A549 (cell line): Measurements from ENCODE around the gene TLNRD1. TPM values are rescaled to one million over a fixed set of nuclear protein-coding genes. Genes with fewer than 3 reads are reported as not detected.

Experiments
- ATAC-seq, 2 experiments: fragments of 200-7000 bp in 1 of 2; fragments of >200 bp in 1 of 2; cut with Nextera tagmentation in 1 of 2; cut with Tn5 transposase in 1 of 2; 3 replicates each; pipeline versions ENCODE4 v1.8.0 to v1.9.1; 2018 to 2020; ENCODE audit warnings: mild to moderate bottlenecking in 1 of 2, moderate library complexity in 1 of 2
- CTCF ChIA-PET: fragments of 300-600 bp; sonication (Branson Sonifier 250); formaldehyde crosslinking; extraction: SDS; loops from one replicate; lab custom pipeline; 2021; ENCODE audit warnings: antibody characterized with exemption, inconsistent platforms; lab: Yijun Ruan, JAX
- POLR2A ChIA-PET: fragments of 350-600 bp; formaldehyde crosslinking; extraction: SDS; loops from one replicate; lab custom pipeline; 2021; ENCODE audit warnings: antibody characterized with exemption, inconsistent platforms; lab: Yijun Ruan, JAX
- DNase-seq, 2 experiments: peaks; one replicate each; pipeline versions ENCODE4 v3.0.0 to v3.0.0-alpha.2; 2011 to 2016; ENCODE audit warnings: low read depth in 1 of 2, low spot score in 1 of 2
- FAIRE-seq: peaks from 2 replicates; lab custom pipeline; 2011; peaks lifted over from hg19 to GRCh38; lab: Jason Lieb, UNC
- H3K27ac ChIP-seq, 2 experiments: fragments of >200 bp; sonication (Bioruptor Twin); formaldehyde crosslinking; 3 replicates each; pipeline ENCODE4 v1.5.1; 2016 to 2017
- H3K4me1 ChIP-seq: fragments of >200 bp; sonication (Bioruptor Twin); formaldehyde crosslinking; 3 replicates; pipeline ENCODE4 v1.6.1; 2016
- H3K4me2 ChIP-seq: fragments of >200 bp; sonication (Bioruptor Twin); formaldehyde crosslinking; 3 replicates; pipeline ENCODE4 v1.6.1; 2016
- H3K4me3 ChIP-seq: fragments of >200 bp; sonication (Bioruptor Twin); formaldehyde crosslinking; 3 replicates; pipeline ENCODE4 v1.5.1; 2016
- H3K9me3 ChIP-seq: fragments of >200 bp; sonication (Bioruptor Twin); formaldehyde crosslinking; 3 replicates; pipeline ENCODE4 v1.6.1; 2016
- BCL3 ChIP-seq: fragments of >200 bp; sonication (Bioruptor Twin); formaldehyde crosslinking; IDR thresholded peaks from 3 replicates; pipeline ENCODE4 v1.6.1; 2016
- BHLHE40 ChIP-seq: IDR thresholded peaks from 2 replicates; pipeline ENCODE4 v1.6.1; 2012; ENCODE audit warnings: low read depth, low read length, inconsistent platforms
- CHD4 ChIP-seq: fragments of 200-600 bp; sonication (generic); IDR thresholded peaks from 2 replicates; pipeline ENCODE4 v1.6.1; 2016; ENCODE audit warnings: antibody characterized with exemption, mild to moderate bottlenecking, borderline replicate concordance
- FOXS1 ChIP-seq: fragments of 250-450 bp; sonication (Bioruptor Pico); IDR thresholded peaks from 2 replicates; pipeline ENCODE4 v1.5.0; 2020; ENCODE audit warnings: mild to moderate bottlenecking, moderate library complexity
- HDAC2 ChIP-seq: fragments of 200-600 bp; sonication (generic); IDR thresholded peaks from 2 replicates; pipeline ENCODE4 v1.6.1; 2016
- HOXB13 ChIP-seq: fragments of 250-450 bp; sonication (Bioruptor Pico); IDR thresholded peaks from 2 replicates; pipeline ENCODE4 v1.5.0; 2020; ENCODE audit warnings: low read depth, mild to moderate bottlenecking, moderate library complexity
- JUN ChIP-seq, 2 experiments: fragments of >200 bp; sonication (Bioruptor Twin); formaldehyde crosslinking; IDR thresholded peaks; 2 replicates in 1 of 2; 3 replicates in 1 of 2; pipeline ENCODE4 v1.6.1; 2016 to 2017
- JUNB ChIP-seq: fragments of >200 bp; sonication (Bioruptor Twin); formaldehyde crosslinking; IDR thresholded peaks from 2 replicates; pipeline ENCODE4 v1.6.1; 2016
- KDM5A ChIP-seq: fragments of 200-600 bp; sonication (generic); IDR thresholded peaks from 2 replicates; pipeline ENCODE4 v1.6.1; 2016; ENCODE audit warnings: antibody characterized with exemption, mild to moderate bottlenecking
- NR3C1 ChIP-seq: fragments of >200 bp; sonication (Bioruptor Twin); formaldehyde crosslinking; IDR thresholded peaks from 3 replicates; pipeline ENCODE4 v1.6.1; 2017
- POLR2A ChIP-seq: IDR thresholded peaks from 2 replicates; pipeline ENCODE4 v1.6.1; 2012; ENCODE audit warnings: mild to moderate bottlenecking, low read length
- POLR2AphosphoS2 ChIP-seq: conservative IDR thresholded peaks from 2 replicates; pipeline ENCODE4 v1.6.1; 2012; ENCODE audit warnings: low read length, improper control_type of control experiment, inconsistent platforms
- RFX5 ChIP-seq: fragments of 450-650 bp; IDR thresholded peaks from 2 replicates; pipeline ENCODE4 v1.7.1; 2014; ENCODE audit warnings: antibody characterized with exemption, mild to moderate bottlenecking, moderate library complexity
- RNF2 ChIP-seq: fragments of 200-600 bp; sonication (generic); IDR thresholded peaks from 2 replicates; pipeline ENCODE4 v1.6.1; 2016; ENCODE audit warnings: low read depth, mild to moderate bottlenecking, antibody characterized with exemption, moderate library complexity, borderline replicate concordance
- TFCP2L1 ChIP-seq: fragments of 250-450 bp; sonication (Bioruptor Pico); IDR thresholded peaks from 2 replicates; pipeline ENCODE4 v1.5.0; 2021; ENCODE audit warnings: mild to moderate bottlenecking
- WGBS: methylation state at CpG from one replicate; pipeline ENCODE4 v1.1.6; 2017; ENCODE audit errors: missing lambda C conversion rate; 5-methylcytosine and 5-hydroxymethylcytosine counted together
- polyA plus RNA-seq, 4 experiments: library from polyadenylated mRNA; depleted of rRNA in 3 of 4; stranded (reverse); fragments of >200 nt; fragmentation: RNase III in 1 of 4; extraction: RNeasy Plus Mini Kit Qiagen cat#74134 plus additional on column Dnase treatment in 1 of 4; gene quantifications; 2 replicates in 3 of 4; 3 replicates in 1 of 4; pipeline ENCODE4 v1.2.3, GENCODE V29; 2011 to 2017
- TF ChIP-seq, protein P1 (sequence below): fragments of 450-650 bp; IDR thresholded peaks from 2 replicates; pipeline ENCODE4 v1.6.1; 2014; ENCODE audit warnings: antibody characterized with exemption
- TF ChIP-seq, protein P2 (sequence below): IDR thresholded peaks from 2 replicates; pipeline ENCODE4 v1.6.1; 2012; ENCODE audit warnings: low read depth, borderline replicate concordance
- TF ChIP-seq, protein P3 (sequence below): fragments of >200 bp; sonication (Bioruptor Twin); formaldehyde crosslinking; IDR thresholded peaks from 3 replicates; pipeline ENCODE4 v1.5.1; 2016
- TF ChIP-seq, protein P4 (sequence below): fragments of 250-450 bp; sonication (Bioruptor Pico); IDR thresholded peaks from 2 replicates; pipeline ENCODE4 v1.5.0; 2020; ENCODE audit warnings: low read depth, mild to moderate bottlenecking, moderate library complexity

TLNRD1 gene
- polyA plus RNA-seq, 2 of the 4 experiments (the other 2 are of a cell fraction): 6.6 to 7.2 TPM

DNA sequence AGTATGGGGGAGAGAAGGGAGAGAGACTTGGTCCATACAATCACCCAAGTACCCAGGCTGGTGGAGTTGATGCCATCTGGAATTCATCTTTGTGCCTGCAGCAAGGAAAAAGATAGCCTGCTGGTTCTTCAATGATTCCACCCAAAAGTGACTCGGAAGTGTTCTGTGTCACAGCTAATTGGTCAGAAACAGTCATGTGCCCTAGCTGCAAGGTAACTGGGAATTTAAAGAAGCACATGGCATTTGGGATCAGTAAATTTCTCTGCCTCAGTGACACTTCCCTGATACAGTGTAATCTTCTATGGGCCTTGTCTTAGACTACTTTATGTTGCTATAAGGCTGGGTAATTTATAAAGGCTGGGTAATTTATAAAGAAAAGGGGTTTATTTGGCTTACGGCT is 17.5 kb downstream of the TLNRD1 start:
- TF ChIP-seq, protein P1, sequence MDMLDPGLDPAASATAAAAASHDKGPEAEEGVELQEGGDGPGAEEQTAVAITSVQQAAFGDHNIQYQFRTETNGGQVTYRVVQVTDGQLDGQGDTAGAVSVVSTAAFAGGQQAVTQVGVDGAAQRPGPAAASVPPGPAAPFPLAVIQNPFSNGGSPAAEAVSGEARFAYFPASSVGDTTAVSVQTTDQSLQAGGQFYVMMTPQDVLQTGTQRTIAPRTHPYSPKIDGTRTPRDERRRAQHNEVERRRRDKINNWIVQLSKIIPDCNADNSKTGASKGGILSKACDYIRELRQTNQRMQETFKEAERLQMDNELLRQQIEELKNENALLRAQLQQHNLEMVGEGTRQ: peak; percentile 39; the same call in 1 of the 2 replicates
- TF ChIP-seq JUNB: no peak
- ChIA-PET POLR2A (no interaction called here), CTCF (interaction anchor here (0.6 kb wide), 1 partner anchor 326 kb away, joined by 3 read pairs; no protein-coding TSS in a partner anchor)
- Histone ChIP-seq H3K4me3 (no peak overlapping the region), H3K9me3 (no peaks in the 10 kb centered on the region), H3K4me1 (no peaks in the 10 kb centered on the region), H3K4me2 (no peak overlapping the region), H3K27ac (no peak overlapping the region)
- ATAC-seq: no peak
- FAIRE-seq: no peak
- no peak for DNase-seq
- WGBS: 72% methylated on average over 2 of the region's 2 CpGs

GRCh38 chr15:81021321-81021720 is 20.6 kb downstream of the TLNRD1 start:
- no peak for ATAC-seq
- TF ChIP-seq, protein P2, sequence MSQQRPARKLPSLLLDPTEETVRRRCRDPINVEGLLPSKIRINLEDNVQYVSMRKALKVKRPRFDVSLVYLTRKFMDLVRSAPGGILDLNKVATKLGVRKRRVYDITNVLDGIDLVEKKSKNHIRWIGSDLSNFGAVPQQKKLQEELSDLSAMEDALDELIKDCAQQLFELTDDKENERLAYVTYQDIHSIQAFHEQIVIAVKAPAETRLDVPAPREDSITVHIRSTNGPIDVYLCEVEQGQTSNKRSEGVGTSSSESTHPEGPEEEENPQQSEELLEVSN: no peak
- TF ChIP-seq, protein P3, sequence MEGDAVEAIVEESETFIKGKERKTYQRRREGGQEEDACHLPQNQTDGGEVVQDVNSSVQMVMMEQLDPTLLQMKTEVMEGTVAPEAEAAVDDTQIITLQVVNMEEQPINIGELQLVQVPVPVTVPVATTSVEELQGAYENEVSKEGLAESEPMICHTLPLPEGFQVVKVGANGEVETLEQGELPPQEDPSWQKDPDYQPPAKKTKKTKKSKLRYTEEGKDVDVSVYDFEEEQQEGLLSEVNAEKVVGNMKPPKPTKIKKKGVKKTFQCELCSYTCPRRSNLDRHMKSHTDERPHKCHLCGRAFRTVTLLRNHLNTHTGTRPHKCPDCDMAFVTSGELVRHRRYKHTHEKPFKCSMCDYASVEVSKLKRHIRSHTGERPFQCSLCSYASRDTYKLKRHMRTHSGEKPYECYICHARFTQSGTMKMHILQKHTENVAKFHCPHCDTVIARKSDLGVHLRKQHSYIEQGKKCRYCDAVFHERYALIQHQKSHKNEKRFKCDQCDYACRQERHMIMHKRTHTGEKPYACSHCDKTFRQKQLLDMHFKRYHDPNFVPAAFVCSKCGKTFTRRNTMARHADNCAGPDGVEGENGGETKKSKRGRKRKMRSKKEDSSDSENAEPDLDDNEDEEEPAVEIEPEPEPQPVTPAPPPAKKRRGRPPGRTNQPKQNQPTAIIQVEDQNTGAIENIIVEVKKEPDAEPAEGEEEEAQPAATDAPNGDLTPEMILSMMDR: no peak
- TF ChIP-seq TFCP2L1 (CRISPR knock-in tag) (no peak), NR3C1 (no peak), JUN (IDR thresholded peaks at IDR 0.05) (no peak), JUNB (no peak), RNF2 (no peak), BCL3 (no peak), CHD4 (no peak), POLR2AphosphoS2 (no peak), RFX5 (no peak), HOXB13 (no peak), KDM5A (no peak), BHLHE40 (no peak), HDAC2 (no peak), FOXS1 (CRISPR knock-in tag) (no peak), POLR2A (no peak)
- TF ChIP-seq, protein P4, sequence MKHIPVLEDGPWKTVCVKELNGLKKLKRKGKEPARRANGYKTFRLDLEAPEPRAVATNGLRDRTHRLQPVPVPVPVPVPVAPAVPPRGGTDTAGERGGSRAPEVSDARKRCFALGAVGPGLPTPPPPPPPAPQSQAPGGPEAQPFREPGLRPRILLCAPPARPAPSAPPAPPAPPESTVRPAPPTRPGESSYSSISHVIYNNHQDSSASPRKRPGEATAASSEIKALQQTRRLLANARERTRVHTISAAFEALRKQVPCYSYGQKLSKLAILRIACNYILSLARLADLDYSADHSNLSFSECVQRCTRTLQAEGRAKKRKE (CRISPR knock-in tag): no peak
- TF ChIP-seq, all 56 proteins: peak for 0
- DNase-seq (no peak), FAIRE-seq (no peak)
- ChIA-PET POLR2A (no interaction called here), CTCF (interaction anchor here (0.8 to 1.7 kb wide), 3 partner anchors 8 to 242 kb away, joined by 3 to 5 read pairs (median 4); partner anchors contain the start of gene CEMIP)
- H3K4me2 ChIP-seq: no peak overlapping the region
- H3K4me3 ChIP-seq: no peak overlapping the region
- no peak overlapping the region for H3K27ac ChIP-seq
- H3K9me3 ChIP-seq: no peaks in the 10 kb centered on the region
- no peaks in the 10 kb centered on the region for H3K4me1 ChIP-seq
- WGBS: 84% methylated on average over 7 of the region's 7 CpGs
